ENCODE measurements around the gene RGS9BP. TPM values are rescaled to one million over a fixed set of nuclear protein-coding genes. Genes with fewer than 3 reads are reported as not detected.

Gene RGS9BP
- total RNA-seq, 2 experiments from 2014 or later, result 0.54 to 0.72 TPM

- POLR2A ChIA-PET, result interaction anchor here (0.7 kb wide), 2 partner anchors 109 to 505 kb away, joined by 5 to 6 read pairs; no protein-coding TSS in a partner anchor
- CTCF ChIA-PET (ENCODE audit: unreplicated experiment), result no interaction called here
- no peak overlapping the region for H3K4me3 ChIP-seq (ENCODE audit: low read depth, low read length, poor library complexity, severe bottlenecking)
- H3K79me2 ChIP-seq (ENCODE audit: insufficient read depth, low read depth, low read length), result peaks cover 32% of the 10 kb centered on the region
- H3K36me3 ChIP-seq (ENCODE audit: insufficient read depth, low read length), result peaks cover 36% of the 10 kb centered on the region
- peaks cover 13% of the 10 kb centered on the region for H3K4me1 ChIP-seq (ENCODE audit: insufficient read depth, low read length, poor library complexity, severe bottlenecking)
- intact Hi-C loops (cut with micrococcal nuclease; ENCODE audit: unreplicated experiment), result no loop called here
- no peaks in the 10 kb centered on the region for H3K9me2 ChIP-seq (ENCODE audit: insufficient read depth, low read length)
- H3K27ac ChIP-seq (ENCODE audit: low read depth, low read length, poor library complexity, severe bottlenecking), result no peak overlapping the region
- H2AFZ ChIP-seq (ENCODE audit: low read length), result no peak overlapping the region
- peaks cover 6% of the 10 kb centered on the region; the same call in 1 of the 2 replicates for H4K20me1 ChIP-seq (ENCODE audit: insufficient read depth, low read length)
- TF ChIP-seq CTCF (conservative IDR thresholded peaks at IDR 0.05; ENCODE audit: low read length) (no peak), EZH2phosphoT487 (IDR thresholded peaks at IDR 0.05; ENCODE audit: borderline replicate concordance, low read depth, low read length) (no peak)
- H3K4me2 ChIP-seq (ENCODE audit: low read length), result peak overlapping the region; percentile 23; the same call in 1 of the 2 replicates
- H3K9me3 ChIP-seq (ENCODE audit: low read length), result no peaks in the 10 kb centered on the region
- DNase-seq (ENCODE audit: low spot score), result peak; percentile 46
- no TSS peak for BruUV-seq (replicated peaks)
These were observed 13.5 kb upstream of the RGS9BP start for GRCh38 chr19:32662186-32662585.

DNA sequence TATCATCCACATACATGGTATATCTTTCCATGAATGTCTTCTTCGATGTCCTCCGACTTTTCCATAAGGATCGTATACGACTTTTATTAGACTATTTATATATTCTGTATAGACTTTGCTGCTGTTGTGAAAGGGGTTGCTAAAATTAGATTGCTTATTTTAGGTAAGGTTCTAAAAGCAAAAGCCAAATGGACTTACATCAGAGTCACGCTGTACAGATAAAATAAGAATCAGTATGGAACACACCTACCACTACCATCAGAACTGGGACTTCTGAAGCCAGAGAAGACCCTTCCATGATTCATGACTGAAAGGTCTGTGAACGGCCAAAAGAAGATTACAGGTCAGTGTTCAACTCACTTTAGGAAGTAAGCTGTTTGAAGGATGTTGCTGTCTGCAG, 9.6 kb upstream of the RGS9BP start:
- ChIA-PET CTCF (ENCODE audit: unreplicated experiment) (interaction anchor here (0.6 kb wide), 1 partner anchor 9 kb away, joined by 3 read pairs; the partner anchor contains the start of gene ANKRD27), POLR2A (interaction anchor here (0.6 kb wide), 1 partner anchor 816 kb away, joined by 3 read pairs; no protein-coding TSS in a partner anchor)
- no peak overlapping the region for H3K4me3 ChIP-seq (ENCODE audit: low read depth, low read length, poor library complexity, severe bottlenecking)
- intact Hi-C loops (cut with micrococcal nuclease; ENCODE audit: unreplicated experiment), result no loop called here
- H4K20me1 ChIP-seq (ENCODE audit: insufficient read depth, low read length), result peaks cover 6% of the 10 kb centered on the region; the same call in 1 of the 2 replicates
- H3K9me3 ChIP-seq (ENCODE audit: low read length), result no peaks in the 10 kb centered on the region
- peaks cover 13% of the 10 kb centered on the region for H3K4me1 ChIP-seq (ENCODE audit: insufficient read depth, low read length, poor library complexity, severe bottlenecking)
- no peak overlapping the region for H3K27ac ChIP-seq (ENCODE audit: low read depth, low read length, poor library complexity, severe bottlenecking)
- peaks cover 27% of the 10 kb centered on the region for H3K36me3 ChIP-seq (ENCODE audit: insufficient read depth, low read length)
- no peak overlapping the region for H2AFZ ChIP-seq (ENCODE audit: low read length)
- peaks cover 53% of the 10 kb centered on the region for H3K79me2 ChIP-seq (ENCODE audit: insufficient read depth, low read depth, low read length)
- BruUV-seq (replicated peaks), result no TSS peak
- TF ChIP-seq CTCF (conservative IDR thresholded peaks at IDR 0.05; ENCODE audit: low read length), result no peak
- no peak for TF ChIP-seq EZH2phosphoT487 (IDR thresholded peaks at IDR 0.05; ENCODE audit: borderline replicate concordance, low read depth, low read length)
- H3K9me2 ChIP-seq (ENCODE audit: insufficient read depth, low read length), result no peaks in the 10 kb centered on the region
- H3K4me2 ChIP-seq (ENCODE audit: low read length), result no peak overlapping the region
- no peak for DNase-seq (ENCODE audit: low spot score)

DNA sequence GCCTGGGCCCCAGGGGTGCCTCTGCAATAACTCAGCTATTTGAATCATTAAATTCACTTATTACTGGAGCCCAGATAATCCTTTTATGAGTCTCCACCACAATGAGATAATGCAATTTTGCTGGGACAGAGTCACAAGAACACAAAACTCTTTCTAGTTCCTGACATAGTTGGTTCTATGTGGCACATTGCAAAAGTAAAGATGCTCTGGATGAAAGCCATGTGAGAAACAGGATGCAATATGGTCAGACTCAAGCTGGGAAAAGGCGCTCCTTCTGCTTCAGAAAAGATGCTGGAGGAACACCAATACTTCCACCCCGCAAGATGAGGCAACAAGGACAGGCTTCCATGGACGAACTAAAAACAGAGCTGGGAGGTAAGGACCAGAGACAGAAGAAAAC, 6.3 kb upstream of the RGS9BP start:
- Histone ChIP-seq H3K79me2 (ENCODE audit: insufficient read depth, low read depth, low read length) (peaks cover 59% of the 10 kb centered on the region), H3K4me2 (ENCODE audit: low read length) (no peak overlapping the region), H2AFZ (ENCODE audit: low read length) (no peak overlapping the region), H3K4me3 (ENCODE audit: low read depth, low read length, poor library complexity, severe bottlenecking) (no peak overlapping the region), H3K27ac (ENCODE audit: low read depth, low read length, poor library complexity, severe bottlenecking) (no peak overlapping the region), H3K9me2 (ENCODE audit: insufficient read depth, low read length) (no peaks in the 10 kb centered on the region), H3K9me3 (ENCODE audit: low read length) (no peaks in the 10 kb centered on the region), H3K4me1 (ENCODE audit: insufficient read depth, low read length, poor library complexity, severe bottlenecking) (peaks cover 14% of the 10 kb centered on the region), H3K36me3 (ENCODE audit: insufficient read depth, low read length) (peaks cover 21% of the 10 kb centered on the region), H4K20me1 (ENCODE audit: insufficient read depth, low read length) (peaks cover 10% of the 10 kb centered on the region; the same call in 1 of the 2 replicates)
- no peak for TF ChIP-seq EZH2phosphoT487 (IDR thresholded peaks at IDR 0.05; ENCODE audit: borderline replicate concordance, low read depth, low read length)
- TF ChIP-seq CTCF (conservative IDR thresholded peaks at IDR 0.05; ENCODE audit: low read length), result no peak
- intact Hi-C loops (cut with micrococcal nuclease; ENCODE audit: unreplicated experiment), result no loop called here
- no peak for DNase-seq (ENCODE audit: low spot score)
- BruUV-seq (replicated peaks), result no TSS peak
- POLR2A ChIA-PET, result no interaction called here
- CTCF ChIA-PET (ENCODE audit: unreplicated experiment), result no interaction called here

Data from OCI-LY7 (cell line).